Upper lobe of left lung (tissue), 6 donors: ENCODE results near the gene IGF2R. TPM values are rescaled to one million over a fixed set of nuclear protein-coding genes. Genes with fewer than 3 reads are reported as not detected.
A peak's percentile ranks its signal among the peaks of the same experiment; 100 is the strongest.

Experiments
- ATAC-seq, 2 donors: fragments of 200-7000 bp; cut with Tn5 transposase; one replicate each; pipeline ENCODE4 v1.9.1; 2022; ENCODE audit warnings: mild to moderate bottlenecking in 2 of 2, moderate library complexity in 2 of 2; ENCODE audit not compliant: low FRiP score in 2 of 2
- DNase-seq, 2 donors: peaks; one replicate each; pipeline ENCODE4 v3.0.0-alpha.2; 2019 to 2020
- H3K27ac ChIP-seq, 4 donors: fragments of 200-600 bp; sonication (generic); one replicate each; pipeline ENCODE4 v1.5.1; 2016 to 2019
- H3K27me3 ChIP-seq, 4 donors: fragments of 200-600 bp; sonication (generic); one replicate each; pipeline ENCODE4 v1.5.1; 2017 to 2019
- H3K36me3 ChIP-seq, 4 donors: fragments of 200-600 bp; sonication (generic); one replicate each; pipeline ENCODE4 v1.5.1; 2016 to 2019
- H3K4me1 ChIP-seq, 4 donors: fragments of 200-600 bp; sonication (generic); one replicate each; pipeline ENCODE4 v1.5.1; 2018 to 2019
- H3K4me3 ChIP-seq, 4 donors: fragments of 200-600 bp; sonication (generic); one replicate each; pipeline ENCODE4 v1.5.1; 2017 to 2019; ENCODE audit warnings: mild to moderate bottlenecking in 2 of 4, moderate library complexity in 1 of 4
- H3K9me3 ChIP-seq, 4 donors: fragments of 200-600 bp; sonication (generic); one replicate each; pipeline ENCODE4 v1.5.1; 2018 to 2019
- EP300 ChIP-seq, 4 donors: sonication (generic); formaldehyde crosslinking; IDR thresholded peaks; one replicate each; pipeline ENCODE4 v1.5.1; 2017; ENCODE audit warnings: antibody characterized with exemption in 4 of 4, control low read depth in 2 of 4
- POLR2A ChIP-seq, 4 donors: fragments of 450-650 bp; IDR thresholded peaks; one replicate each; pipeline ENCODE4 v1.5.1; 2016 to 2017; ENCODE audit warnings: antibody characterized with exemption in 4 of 4, mild to moderate bottlenecking in 2 of 4
- POLR2AphosphoS5 ChIP-seq, 2 donors: sonication (generic); formaldehyde crosslinking; IDR thresholded peaks; one replicate each; pipeline ENCODE4 v1.5.1; 2017; ENCODE audit warnings: antibody characterized with exemption in 2 of 2
- WGBS, 2 donors: methylation state at CpG; one replicate each; pipeline ENCODE4 v1.1.5; 2017 to 2018; 5-methylcytosine and 5-hydroxymethylcytosine counted together
- total RNA-seq, 6 donors: library from RNA; depleted of rRNA in 4 of 6; stranded (reverse); fragments of >200 nt in 4 of 6; gene quantifications; one replicate each; pipeline versions ENCODE4 v1.1.0 to v1.2.1, GENCODE V29; 2016 to 2021
- TF ChIP-seq, protein P1 (sequence below), 6 experiments: fragments of 450-650 bp in 4 of 6; fragments of 200-600 bp in 2 of 6; sonication (generic) in 2 of 6; IDR thresholded peaks; one replicate each; pipeline ENCODE4 v1.5.1; 2016 to 2019; ENCODE audit warnings: antibody characterized with exemption in 6 of 6
- donor health status: DM: no; HTN: no; CAD: no; lungs with moderate emphysema.
- donor health status: DM: no; HTN: yes; CAD: no; lungs with severe emphysema.

The IGF2R gene
- total RNA-seq, 6 donors from 2014 or later = 103 to 150 (median 128) TPM

DNA sequence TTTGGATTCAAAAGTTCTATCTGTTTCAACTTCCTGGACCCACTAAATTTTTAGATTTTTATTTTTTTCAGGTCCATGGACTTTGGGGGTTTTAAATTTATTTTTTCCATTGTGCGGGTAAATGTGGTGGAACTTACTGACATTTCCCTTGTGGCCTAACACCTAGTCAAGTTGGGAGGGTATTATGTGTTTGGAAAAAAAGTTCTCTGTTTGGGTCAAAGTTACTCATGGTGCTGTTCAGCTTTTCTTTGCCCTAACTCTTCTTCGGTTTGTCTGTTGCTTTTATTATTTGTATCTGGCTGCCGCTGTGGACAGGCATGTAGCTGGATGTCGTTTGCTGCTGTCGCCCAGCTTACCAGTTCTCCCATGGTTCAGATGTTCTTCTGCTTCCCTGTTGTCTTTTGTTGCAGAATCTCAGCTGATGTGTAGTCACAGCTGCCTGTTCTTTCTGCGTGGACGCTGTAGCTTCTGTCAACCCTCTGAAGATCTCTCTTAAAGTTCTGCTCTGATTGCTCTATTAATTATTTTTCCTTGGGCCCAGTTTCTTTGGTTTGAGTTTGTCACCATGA is 7.9 kb downstream of the IGF2R start:
- no peak for DNase-seq
- Histone ChIP-seq H3K27ac (peak overlapping the region in 3 of 4 donors; percentile 36 to 80 (median 40)), H3K36me3 (no peaks in the 10 kb centered on the region), H3K27me3 (no peaks in the 10 kb centered on the region), H3K9me3 (no peaks in the 10 kb centered on the region), H3K4me1 (peaks cover 64 to 77% (median 73%) of the 10 kb centered on the region in 4 donors), H3K4me3 (no peak overlapping the region)
- TF ChIP-seq, protein P1, sequence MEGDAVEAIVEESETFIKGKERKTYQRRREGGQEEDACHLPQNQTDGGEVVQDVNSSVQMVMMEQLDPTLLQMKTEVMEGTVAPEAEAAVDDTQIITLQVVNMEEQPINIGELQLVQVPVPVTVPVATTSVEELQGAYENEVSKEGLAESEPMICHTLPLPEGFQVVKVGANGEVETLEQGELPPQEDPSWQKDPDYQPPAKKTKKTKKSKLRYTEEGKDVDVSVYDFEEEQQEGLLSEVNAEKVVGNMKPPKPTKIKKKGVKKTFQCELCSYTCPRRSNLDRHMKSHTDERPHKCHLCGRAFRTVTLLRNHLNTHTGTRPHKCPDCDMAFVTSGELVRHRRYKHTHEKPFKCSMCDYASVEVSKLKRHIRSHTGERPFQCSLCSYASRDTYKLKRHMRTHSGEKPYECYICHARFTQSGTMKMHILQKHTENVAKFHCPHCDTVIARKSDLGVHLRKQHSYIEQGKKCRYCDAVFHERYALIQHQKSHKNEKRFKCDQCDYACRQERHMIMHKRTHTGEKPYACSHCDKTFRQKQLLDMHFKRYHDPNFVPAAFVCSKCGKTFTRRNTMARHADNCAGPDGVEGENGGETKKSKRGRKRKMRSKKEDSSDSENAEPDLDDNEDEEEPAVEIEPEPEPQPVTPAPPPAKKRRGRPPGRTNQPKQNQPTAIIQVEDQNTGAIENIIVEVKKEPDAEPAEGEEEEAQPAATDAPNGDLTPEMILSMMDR (IDR thresholded peaks at IDR 0.05) = no peak
- TF ChIP-seq POLR2AphosphoS5 (IDR thresholded peaks at IDR 0.05) (no peak), EP300 (IDR thresholded peaks at IDR 0.05) (no peak), POLR2A (IDR thresholded peaks at IDR 0.05) (no peak)
- ATAC-seq = no peak
- WGBS, 2 donors = 72 to 73% methylated on average over 7 of the region's 7 CpGs

DNA sequence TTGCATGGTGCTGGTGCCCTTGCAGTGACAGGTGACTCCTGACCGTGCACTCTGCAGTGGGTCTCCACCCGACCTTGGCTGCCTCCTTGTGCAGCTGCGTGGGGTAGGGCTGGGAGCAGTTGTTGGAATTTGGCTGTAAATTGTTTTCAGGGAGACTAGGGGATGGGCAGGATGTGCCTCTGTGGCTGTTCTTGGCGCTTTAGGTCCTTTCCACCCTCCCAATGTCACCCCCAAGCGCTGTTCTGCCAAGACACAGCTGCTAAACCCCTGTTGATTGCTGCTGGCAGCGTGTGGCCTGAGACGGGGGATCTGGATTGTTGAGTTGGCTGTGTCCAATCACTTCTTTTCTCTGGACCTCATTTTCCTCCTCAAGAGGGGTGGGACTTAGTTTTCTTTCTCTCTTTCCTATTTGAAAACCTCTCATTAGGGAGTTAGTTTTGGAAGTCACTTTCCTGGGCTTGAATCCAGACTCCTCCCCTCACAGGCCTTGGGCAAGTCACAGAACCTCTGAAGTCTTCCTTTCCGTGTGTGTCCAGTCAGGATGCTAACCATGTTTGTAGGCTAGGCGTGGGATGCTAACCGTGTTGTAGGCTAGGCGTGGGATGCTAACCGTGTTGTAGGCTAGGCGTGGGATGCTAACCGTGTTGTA is 8.5 kb downstream of the IGF2R start:
- DNase-seq = peak in 1 of 2 donors; percentile 61
- peak in 1 of 2 donors; percentile 43 for ATAC-seq
- WGBS, 2 donors = 50 to 62% methylated on average over 13 to 14 of the region's 14 CpGs
- no peak for TF ChIP-seq POLR2A (IDR thresholded peaks at IDR 0.05)
- TF ChIP-seq, protein P1 (IDR thresholded peaks at IDR 0.05) = no peak
- no peak for TF ChIP-seq EP300 (IDR thresholded peaks at IDR 0.05)
- peak in 1 of 2 donors; percentile 63 for TF ChIP-seq POLR2AphosphoS5 (IDR thresholded peaks at IDR 0.05)
- no peaks in the 10 kb centered on the region for H3K36me3 ChIP-seq
- H3K27me3 ChIP-seq = no peaks in the 10 kb centered on the region
- H3K4me1 ChIP-seq = peaks cover 70 to 78% (median 75%) of the 10 kb centered on the region in 4 donors
- H3K9me3 ChIP-seq = no peaks in the 10 kb centered on the region
- H3K27ac ChIP-seq = peak overlapping the region in 3 of 4 donors; percentile 36 to 80 (median 40)
- H3K4me3 ChIP-seq = no peak overlapping the region

DNA sequence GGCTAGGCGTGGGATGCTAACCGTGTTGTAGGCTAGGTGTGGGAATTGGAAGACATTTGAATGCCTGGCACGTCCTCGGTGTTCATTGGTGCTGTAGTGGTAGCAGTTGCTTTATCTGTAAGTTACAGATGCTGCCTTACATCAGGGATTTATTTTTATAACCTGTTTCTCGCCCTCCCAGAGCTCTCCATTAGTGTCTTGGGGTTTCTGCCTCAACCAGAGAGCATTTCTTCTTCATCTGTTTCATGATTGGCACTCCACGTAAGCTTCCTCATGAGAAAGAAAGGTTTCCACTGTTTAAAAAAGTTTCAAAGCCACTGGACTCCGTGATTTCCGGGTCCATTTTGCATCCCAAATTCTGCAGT is 9.0 kb downstream of the IGF2R start:
- Histone ChIP-seq H3K4me3 (no peak overlapping the region), H3K9me3 (no peaks in the 10 kb centered on the region), H3K27me3 (no peaks in the 10 kb centered on the region), H3K36me3 (no peaks in the 10 kb centered on the region), H3K4me1 (peaks cover 70 to 78% (median 76%) of the 10 kb centered on the region in 4 donors), H3K27ac (peak overlapping the region; percentile 60 to 80 (median 70))
- no peak for DNase-seq
- 85 to 95% methylated on average over 8 of the region's 8 CpGs for WGBS, 2 donors
- ATAC-seq = no peak
- TF ChIP-seq EP300 (IDR thresholded peaks at IDR 0.05) (no peak), POLR2A (IDR thresholded peaks at IDR 0.05) (no peak), POLR2AphosphoS5 (IDR thresholded peaks at IDR 0.05) (no peak)
- TF ChIP-seq, protein P1 (IDR thresholded peaks at IDR 0.05) = no peak

GRCh38 chr6:159978291-159979135 is 9.6 kb downstream of the IGF2R start:
- H3K9me3 ChIP-seq = no peaks in the 10 kb centered on the region
- ATAC-seq = peak in 1 of 2 donors; percentile 5
- TF ChIP-seq POLR2A (IDR thresholded peaks at IDR 0.05) (no peak), POLR2AphosphoS5 (IDR thresholded peaks at IDR 0.05) (no peak), EP300 (IDR thresholded peaks at IDR 0.05) (no peak)
- TF ChIP-seq, protein P1 (IDR thresholded peaks at IDR 0.05) = no peak
- no peaks in the 10 kb centered on the region for H3K36me3 ChIP-seq
- H3K4me3 ChIP-seq = no peak overlapping the region
- H3K4me1 ChIP-seq = peaks cover 71 to 81% (median 76%) of the 10 kb centered on the region in 4 donors
- DNase-seq = peak in 1 of 2 donors; percentile 47
- H3K27me3 ChIP-seq = no peaks in the 10 kb centered on the region
- peak overlapping the region; percentile 60 to 80 (median 70) for H3K27ac ChIP-seq
- 46 to 59% methylated on average over 13 of the region's 13 CpGs for WGBS, 2 donors
